Pulmonary artery endothelial cell (primary cell): ENCODE measurements around the gene ATP1A4. TPM values are rescaled to one million over a fixed set of nuclear protein-coding genes. Genes with fewer than 3 reads are reported as not detected.

Experiments used
- DNase-seq: peaks from one replicate; pipeline ENCODE4 v3.0.0-alpha.2; 2011; ENCODE audit warnings: low read depth, low spot score
- total RNA-seq: library from RNA; depleted of rRNA; stranded (reverse); fragments of >200 nt; gene quantifications from 2 replicates; pipeline ENCODE4 v1.2.3, GENCODE V29; 2014

ATP1A4 gene
- total RNA-seq, 1 donor from 2014 or later = not detected

DNA sequence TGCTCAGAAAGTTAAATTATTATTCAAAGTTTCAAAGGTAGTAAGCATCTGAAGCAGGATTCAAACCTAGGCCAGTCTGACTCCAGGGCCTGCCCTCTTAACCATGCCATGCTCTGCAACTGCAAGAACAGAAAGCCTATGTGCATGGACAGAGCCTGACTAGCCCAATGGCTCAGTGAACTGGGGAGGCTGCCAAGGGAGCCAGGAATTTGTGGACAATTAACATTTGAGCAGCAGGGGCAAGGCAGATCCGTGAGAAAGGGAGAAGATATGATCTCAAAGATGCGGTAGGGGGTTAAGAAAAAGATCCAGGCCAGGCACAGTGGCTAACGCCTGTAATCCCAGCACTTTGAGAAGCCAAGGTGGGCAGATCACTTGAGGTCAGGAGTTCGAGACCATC is 6.5 kb upstream of the ATP1A4 start:
- no peak for DNase-seq

DNA sequence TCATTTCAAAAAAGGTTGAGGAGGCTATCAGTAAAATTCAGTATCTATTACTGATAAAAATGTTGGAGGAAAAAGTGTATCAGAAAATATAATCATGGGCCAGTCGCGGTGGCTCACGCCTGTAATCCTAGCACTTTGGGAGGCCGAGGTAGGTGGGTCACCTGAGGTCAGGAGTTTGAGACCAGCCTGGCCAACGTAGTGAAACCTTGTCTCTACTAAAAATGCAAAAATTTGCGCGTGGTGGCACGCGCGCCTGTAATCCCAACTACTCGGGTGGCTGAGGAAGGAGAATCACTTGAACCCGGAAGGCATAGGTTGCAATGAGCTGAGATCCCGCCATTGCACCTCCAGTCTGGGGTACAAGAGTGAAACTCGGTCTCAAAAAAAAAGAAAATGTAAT is 5.3 kb upstream of the ATP1A4 start:
- DNase-seq = no peak

DNA sequence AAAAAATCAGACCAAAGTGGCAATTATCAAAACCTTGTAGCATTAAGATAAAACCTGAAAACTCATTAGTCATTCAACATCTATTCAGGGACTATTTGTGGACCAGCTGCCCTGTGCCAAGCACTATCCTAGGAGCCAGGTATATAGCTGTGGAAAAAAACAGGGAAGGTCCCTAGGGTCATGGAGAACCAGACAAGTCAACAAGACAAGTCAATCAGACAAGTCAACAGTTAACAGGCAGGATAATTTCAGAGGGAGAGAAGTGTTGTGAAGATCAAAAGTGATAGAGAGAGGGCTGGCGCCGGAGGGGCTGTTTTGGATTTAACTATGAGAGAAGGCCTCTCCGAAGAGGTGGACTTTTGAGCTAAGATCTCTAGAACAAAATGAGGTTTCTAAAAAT is 3.3 kb upstream of the ATP1A4 start:
- no peak for DNase-seq

DNA sequence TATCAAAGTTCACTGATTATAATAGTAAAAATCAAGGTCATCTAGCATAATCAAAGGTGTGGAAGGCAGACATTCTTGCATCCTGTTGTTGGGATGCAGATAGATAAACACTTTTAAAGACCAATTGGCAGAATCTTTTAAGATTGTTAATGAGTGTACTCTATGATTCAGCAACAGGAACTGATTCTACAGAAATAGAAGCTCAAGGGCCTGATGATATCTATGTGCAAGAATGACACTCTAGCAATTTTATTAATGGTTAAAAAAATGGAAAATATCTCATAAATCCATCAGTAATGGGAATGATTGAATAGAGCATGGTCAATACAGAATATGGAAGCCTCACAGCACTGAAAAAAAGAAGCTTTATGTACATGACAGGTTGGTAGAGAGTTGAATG is 2.2 kb upstream of the ATP1A4 start:
- no peak for DNase-seq

DNA sequence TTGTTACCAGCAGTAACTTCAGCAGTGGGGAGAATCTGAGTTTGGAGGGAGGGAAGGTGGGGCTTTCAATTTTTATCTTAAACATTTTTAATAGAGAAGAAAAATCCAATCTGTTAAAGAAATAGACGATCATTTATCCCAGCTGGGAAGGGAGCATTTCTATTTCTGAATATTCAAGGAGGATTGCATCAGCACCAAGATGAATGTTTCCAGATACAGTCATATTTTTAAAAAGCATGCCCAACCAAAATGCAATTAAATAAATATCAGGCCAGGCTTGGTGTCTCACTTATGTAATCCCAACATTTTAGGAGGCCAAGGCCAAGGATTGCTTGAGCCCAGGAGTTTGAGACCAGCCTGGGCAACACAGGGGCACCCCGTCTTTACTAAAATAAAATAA is 1.7 kb upstream of the ATP1A4 start:
- no peak for DNase-seq

DNA sequence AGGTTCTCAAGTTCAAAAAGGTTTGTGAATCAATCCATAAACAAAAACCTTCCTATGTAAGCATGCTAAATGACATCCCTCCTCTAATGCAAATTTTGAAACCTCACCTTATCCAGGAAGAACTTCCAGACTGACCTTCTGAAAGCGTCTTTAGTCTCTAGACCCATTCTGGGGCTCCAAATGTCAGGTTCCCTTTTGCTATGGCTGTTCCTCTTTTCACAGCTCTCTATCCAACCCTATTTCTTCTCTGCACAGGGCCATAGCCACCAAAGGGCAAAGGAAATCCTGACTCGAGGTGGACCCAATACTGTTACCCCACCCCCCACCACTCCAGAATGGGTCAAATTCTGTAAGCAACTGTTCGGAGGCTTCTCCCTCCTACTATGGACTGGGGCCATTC is 3.4 kb downstream of the ATP1A4 start:
- DNase-seq = no peak

DNA sequence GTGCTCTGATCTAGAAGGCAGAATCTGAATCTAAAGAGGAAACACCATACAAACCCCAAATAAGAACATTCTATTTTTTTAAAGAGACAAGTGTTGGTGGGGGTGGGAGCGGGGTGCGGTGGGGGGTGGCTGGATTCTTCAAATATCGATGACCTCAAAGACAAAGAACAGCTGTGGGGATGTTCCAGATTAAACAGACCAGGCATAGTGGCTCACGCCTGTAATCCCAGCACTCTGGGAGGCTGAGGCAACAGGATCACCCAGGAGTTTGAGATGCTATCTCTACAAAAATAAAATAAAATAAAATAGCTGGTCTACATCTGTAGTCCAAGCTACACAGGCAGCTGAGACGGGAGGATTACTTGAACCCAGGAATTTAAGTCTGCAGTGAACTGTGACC is 5.0 kb downstream of the ATP1A4 start:
- no peak for DNase-seq

DNA sequence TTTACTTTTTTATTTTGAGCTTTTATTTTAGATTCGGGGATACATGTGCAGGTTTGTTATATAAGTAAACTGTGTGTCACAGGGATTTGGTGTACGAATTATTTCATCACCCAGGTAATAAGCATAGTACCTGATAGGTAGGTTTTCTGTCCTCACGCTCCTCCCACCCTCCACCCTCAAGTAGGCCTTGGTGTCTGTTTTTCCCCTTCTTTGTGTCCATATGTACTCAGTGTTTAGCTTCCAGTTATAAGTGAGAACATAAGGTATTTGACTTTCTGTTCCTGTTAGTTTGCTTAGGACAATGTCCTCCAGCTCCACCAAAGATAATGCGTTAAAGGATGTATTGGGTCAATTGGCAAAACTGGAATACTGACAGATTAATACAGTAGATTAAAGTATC is 5.8 kb downstream of the ATP1A4 start:
- no peak for DNase-seq

DNA sequence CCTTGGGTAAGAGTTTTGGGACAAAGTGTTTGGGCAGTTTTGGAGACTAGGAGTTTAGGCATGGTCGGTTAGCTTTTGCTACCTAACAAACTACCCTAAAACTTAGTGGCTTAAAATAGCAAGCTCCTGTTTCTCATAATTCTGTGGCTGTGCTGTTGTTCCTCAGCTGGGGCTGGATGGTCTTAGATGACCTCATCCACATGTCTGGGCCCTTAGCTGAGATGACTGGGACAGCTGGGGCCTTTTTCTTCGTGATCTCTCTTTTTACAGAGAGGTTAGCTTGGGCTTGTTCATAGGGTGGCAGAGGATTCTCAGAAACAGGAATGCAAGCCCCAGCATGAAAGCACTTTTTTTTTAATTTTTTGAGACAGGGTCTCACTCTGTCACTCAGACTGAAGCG is 6.6 kb downstream of the ATP1A4 start:
- no peak for DNase-seq

DNA sequence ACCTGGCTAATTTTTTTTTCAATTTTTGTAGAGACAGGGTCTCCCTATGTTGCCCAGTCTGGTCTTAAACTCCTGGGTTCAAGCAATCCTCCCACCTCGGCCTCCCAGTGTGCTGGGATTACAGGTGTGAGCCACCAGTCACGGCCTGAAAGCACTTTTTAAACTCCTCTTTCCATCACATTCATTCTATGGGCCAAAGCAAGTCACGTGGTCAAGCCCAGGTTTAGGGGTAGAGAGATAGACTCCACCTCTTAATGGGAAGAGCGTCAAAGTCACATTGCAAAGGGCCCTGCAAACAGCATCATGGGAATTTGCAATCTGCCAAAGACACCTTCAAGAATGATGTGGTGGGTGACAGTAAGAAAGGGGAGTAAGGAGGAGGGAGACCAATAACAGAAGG is 7.1 kb downstream of the ATP1A4 start:
- DNase-seq = no peak

DNA sequence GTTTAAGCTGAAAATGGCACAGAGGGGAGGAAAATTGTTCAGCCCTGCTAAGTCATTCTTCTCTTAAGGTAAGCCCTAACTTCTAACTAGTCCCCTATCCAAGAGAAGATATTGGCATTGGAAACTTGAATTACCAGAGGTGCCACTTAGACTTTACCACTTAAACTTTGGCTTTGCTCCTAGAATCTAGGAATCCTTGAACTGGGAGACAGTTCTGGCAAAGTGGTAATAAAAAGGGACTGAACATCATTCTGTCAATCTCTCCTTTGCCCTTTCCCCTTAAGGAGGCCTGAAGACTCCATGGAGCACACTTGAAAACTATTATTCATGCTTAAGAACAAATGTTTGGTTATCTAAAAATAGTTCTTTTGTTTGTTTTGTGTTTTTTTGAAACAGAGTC is 8.4 kb downstream of the ATP1A4 start:
- DNase-seq = no peak

DNA sequence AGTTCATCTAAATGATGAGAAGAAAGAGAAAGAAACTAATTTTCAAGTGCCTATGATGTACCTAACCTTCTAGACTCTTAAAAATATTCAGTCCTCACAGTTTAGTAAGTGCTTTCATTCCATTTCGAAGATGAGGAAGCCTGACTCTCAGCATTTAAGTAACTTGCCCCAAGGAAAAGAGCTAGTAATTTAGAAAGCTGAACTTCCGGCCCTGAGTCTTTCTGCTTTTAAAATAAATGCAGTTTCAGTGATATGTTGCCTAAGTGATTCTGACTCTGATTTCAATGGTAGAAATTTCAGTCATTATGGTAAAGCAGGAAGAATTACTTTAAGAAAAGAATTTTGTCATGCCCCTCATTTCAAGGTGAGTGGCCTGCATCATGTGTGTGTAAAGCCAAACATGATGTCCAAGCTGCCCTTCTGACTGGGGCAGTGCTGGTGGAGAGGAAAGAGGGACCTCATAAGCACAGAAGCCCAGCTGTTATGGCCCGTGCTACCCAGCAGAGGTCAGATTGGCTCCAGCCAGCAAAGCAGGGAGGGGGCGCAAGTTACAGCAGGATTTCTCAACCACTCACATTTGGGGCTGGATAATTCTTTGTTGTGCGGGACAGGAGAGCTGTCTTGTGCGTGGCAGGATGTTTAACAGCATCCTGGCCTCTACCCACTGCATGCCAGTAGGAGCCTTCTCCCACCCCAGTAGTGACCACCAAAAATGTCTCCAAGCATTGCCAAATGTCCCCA is 10.7 kb downstream of the ATP1A4 start:
- no peak for DNase-seq

DNA sequence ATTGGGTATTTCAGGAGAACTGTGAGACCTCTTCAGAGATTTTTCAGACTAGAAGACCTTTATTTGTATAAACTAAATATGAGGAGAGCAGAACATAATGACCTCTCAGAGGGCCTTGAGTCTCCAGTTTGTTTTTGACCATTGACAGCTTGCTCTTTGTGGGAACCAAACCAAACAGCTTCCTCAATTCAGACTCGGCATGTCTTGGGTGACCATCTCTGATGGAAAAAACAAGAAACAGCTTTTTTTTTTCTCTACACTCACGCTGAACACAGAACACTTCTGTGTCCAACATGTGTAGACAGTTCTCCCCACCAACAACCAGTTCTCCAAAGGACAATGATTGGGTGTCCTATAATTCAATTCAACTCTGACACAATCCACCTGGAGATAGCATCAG is 11.5 kb downstream of the ATP1A4 start:
- no peak for DNase-seq

DNA sequence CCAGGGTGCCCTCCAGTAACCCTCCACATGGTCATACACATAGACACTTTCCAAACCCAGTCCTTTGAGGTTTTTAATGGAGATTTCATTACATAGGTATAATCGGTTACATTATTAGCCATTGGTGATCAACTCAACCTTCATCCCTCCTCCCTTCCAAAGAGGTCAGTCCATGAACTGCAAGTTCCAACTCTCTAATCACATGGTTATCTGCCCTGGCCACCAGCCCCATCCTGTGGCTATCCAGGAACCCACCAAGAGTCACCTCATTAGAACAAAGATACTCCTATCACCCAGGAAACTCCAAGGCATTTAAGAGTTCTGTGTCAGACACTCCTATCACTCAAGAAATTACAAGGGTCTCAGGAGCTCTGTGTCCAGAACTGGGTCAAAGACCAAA is 12.2 kb downstream of the ATP1A4 start:
- DNase-seq = no peak

DNA sequence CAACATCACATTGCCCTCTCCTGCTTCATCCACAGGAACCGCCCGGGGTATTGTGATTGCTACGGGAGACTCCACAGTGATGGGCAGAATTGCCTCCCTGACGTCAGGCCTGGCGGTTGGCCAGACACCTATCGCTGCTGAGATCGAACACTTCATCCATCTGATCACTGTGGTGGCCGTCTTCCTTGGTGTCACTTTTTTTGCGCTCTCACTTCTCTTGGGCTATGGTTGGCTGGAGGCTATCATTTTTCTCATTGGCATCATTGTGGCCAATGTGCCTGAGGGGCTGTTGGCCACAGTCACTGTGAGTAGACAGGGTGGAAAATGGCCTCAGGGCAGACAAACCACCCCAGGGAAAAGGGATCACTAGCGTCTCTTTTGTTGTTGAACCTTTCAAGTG is 12.7 kb downstream of the ATP1A4 start:
- no peak for DNase-seq

DNA sequence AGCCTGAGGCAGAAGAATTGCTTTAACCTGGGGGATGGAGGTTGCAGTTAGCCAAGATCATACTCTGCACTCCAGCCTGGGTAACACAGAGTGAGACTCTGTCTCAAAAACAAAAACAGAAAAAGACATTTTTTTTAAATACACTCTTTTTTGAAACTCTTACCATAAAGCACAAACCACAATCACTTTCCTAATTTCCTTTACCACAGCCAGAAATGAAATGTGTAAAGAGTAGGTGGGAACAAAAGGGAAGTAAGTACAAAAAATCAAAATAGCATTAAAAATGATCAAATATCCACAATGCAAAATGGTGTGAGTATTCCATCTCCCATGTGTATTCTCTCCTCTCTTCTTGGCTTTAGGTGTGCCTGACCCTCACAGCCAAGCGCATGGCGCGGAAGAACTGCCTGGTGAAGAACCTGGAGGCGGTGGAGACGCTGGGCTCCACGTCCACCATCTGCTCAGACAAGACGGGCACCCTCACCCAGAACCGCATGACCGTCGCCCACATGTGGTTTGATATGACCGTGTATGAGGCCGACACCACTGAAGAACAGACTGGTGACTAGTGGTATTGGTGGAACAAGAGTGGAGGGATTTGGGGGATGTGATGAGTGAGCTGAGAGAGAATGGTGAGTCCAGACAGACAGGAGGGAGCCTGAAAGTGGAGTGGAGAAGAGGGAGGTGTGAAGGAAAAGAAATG is 14.9 kb downstream of the ATP1A4 start:
- DNase-seq = no peak

DNA sequence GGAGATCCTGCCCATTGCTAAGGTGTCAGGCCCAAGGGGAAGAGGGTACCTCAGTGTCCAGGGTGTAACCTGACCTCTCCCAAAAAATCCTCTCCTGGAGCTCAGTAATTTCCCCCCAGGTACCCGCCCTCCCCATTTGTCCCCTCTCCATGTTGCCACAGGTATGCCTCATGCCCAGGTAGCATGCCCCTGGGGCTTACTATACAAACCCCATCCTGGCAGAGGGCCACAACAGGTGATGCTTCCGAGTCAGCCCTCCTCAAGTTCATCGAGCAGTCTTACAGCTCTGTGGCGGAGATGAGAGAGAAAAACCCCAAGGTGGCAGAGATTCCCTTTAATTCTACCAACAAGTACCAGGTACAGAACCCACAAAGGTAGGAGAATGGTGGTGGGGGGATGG is 15.7 kb downstream of the ATP1A4 start:
- no peak for DNase-seq

DNA sequence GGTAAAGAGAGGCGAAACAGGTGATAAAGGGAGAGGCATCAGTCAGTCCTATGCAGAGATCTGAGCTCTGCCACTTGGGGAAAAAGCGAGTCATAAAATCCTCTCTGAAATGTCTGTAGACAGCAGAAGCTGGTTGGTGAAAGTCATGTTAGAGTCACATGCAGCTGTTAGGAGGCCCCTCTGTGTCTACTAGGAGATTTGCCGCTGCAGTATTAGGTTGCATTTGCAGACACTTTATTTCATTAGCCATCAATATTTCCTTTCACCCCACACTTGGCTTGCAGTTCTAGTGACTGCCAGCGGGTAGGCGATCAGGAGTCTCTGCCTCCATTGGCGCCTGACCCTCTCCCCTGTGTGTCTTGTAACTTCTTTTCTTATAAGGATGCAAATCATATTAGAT is 16.2 kb downstream of the ATP1A4 start:
- no peak for DNase-seq

DNA sequence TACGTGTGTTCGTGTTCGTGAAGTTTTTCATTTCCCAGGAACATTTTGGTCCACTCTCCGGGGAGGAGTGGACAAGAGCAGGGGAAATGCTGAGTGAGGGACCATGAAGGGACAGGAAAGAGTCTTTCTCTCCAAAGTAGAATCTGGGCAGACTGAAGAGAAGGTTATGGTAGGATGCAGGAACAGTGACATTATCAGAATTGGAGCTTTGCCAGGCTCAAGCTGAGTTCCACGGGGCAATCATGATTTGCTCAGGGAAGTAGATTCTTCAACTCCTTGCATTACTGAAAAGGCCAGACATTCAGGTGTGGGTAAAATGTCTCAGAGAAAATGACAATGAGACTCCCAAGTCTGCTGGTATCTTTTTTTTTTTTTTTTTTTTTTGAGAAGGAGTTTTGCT is 16.6 kb downstream of the ATP1A4 start:
- no peak for DNase-seq

DNA sequence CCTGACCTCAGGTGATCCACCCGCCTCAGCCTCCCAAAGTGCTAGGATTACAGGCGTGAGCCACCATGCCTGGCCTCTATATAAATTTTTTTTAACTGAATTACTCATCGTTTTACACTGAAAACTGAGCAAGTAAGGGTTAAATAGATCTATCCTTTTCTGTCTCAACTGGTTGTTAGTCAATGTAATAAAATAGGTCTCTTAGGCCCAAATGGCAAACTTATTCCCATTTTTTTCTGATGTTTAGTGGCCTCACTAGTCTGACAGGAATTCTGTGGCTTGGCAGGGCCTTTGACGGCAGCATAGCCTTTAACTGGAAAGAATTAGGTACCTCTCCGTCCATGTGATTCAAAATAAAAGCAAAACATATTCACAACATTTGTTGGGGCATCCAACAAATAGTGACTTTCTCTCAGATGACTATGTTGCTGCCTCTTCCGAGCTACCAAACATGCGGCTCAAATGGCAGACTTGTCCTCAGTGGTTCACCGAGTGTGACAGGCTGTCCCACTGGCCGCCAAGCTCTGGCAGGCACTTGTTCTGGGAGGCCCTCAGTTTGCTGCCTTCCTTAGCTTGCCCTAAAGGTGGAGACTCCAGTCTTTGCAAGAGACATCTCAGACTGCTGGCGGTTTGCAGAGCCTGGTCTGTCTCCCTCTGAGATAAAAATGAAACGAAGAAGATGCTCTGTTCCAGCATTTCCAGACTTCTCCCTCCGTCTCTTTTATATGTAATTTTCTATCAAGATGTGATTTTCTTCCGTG is 17.4 kb downstream of the ATP1A4 start:
- no peak for DNase-seq

DNA sequence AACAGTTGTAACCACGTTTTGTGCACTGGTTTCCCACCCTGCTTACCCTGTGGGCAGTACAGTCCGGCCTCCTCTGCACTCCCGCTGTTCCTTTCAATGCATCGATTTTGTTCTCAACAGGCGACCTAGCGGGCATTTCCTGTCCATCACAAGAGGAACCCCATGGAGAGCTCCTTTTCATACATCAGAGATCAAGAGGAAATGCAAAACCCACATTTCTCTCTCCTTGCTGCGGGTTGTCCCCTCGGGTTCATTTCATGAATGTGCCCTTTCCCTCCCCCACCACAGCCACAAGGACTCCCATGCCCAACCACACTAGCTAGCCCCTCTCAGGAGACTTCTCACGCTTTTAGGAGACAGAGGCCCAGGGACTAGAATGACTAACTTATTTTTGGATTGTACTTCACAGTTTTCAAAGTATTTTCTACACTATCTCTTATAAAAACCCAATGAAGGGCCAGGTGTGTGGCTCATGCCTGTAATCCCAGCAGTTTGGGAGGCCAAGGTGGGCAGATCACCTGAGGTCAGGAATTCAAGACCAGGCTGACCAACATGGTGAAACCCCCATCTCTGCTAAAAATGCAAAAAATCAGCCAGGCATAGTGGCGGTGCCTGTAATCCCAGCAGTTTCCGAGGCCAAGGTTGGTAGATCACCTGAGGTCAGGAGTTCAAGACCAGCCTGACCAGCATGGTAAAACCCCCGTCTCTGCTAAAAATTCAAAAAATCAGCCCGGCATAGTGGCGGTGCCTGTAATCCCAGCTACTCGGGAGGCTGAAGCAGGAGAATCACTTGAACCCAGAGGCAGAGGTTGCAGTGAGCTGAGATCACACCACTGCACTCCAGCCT is 18.4 kb downstream of the ATP1A4 start:
- no peak for DNase-seq

DNA sequence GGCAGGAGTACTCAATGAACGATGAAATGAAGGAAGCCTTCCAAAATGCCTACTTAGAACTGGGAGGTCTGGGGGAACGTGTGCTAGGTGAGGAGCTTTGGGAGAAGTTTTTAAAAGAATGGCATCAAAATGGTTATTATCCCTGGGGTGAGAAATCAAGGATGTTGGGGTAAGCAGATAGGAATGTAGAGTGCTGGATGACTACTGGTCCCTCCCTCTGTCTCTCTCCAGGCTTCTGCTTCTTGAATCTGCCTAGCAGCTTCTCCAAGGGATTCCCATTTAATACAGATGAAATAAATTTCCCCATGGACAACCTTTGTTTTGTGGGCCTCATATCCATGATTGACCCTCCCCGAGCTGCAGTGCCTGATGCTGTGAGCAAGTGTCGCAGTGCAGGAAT is 20.0 kb downstream of the ATP1A4 start:
- no peak for DNase-seq
